A673 (cell line): ENCODE data around the gene GUCA1A. TPM values are rescaled to one million over a fixed set of nuclear protein-coding genes. Genes with fewer than 3 reads are reported as not detected.

Experiments used
- BruUV-seq: library from RNA; stranded (reverse); fragments of 400-500 nt; replicated peaks from 2 replicates; lab custom pipeline; 2021; lab: Mats Ljungman, UMichigan
- CTCF ChIA-PET: fragments of 300-600 bp; sonication (Branson Sonifier 250); formaldehyde crosslinking; loops from one replicate; lab custom pipeline; 2022; ENCODE audit warnings: antibody characterized with exemption; lab: Charles Lee
- POLR2A ChIA-PET: fragments of 300-600 bp; sonication (Branson Sonifier 250); formaldehyde crosslinking; loops from one replicate; lab custom pipeline; 2022; ENCODE audit warnings: antibody characterized with exemption; ENCODE audit not compliant: low non-redundant PET; lab: Charles Lee
- DNase-seq: peaks from one replicate; pipeline ENCODE4 v3.0.0-alpha.2; 2015; ENCODE audit warnings: low spot score
- H3K27ac ChIP-seq: fragments of 200-600 bp; sonication (generic); 2 replicates; pipeline ENCODE4 v1.5.1; 2016; ENCODE audit warnings: mixed run types, low read depth, mild to moderate bottlenecking, mixed read lengths, antibody characterized with exemption, low read length; ENCODE audit not compliant: poor library complexity, severe bottlenecking
- H3K27me3 ChIP-seq: fragments of 200-600 bp; sonication (generic); replicated peaks from 2 replicates; pipeline ENCODE4 v1.6.1; 2017; ENCODE audit warnings: mixed run types, low read depth, mild to moderate bottlenecking, mixed read lengths, antibody characterized with exemption, low read length; ENCODE audit not compliant: insufficient read depth, poor library complexity
- H3K36me3 ChIP-seq: fragments of 200-600 bp; sonication (generic); 2 replicates; pipeline ENCODE4 v1.6.1; 2016; ENCODE audit warnings: mixed run types, mild to moderate bottlenecking, mixed read lengths, antibody characterized with exemption, low read length; ENCODE audit not compliant: insufficient read depth, poor library complexity, severe bottlenecking
- H3K4me1 ChIP-seq: fragments of 200-600 bp; sonication (generic); 2 replicates; pipeline ENCODE4 v1.6.1; 2017; ENCODE audit warnings: mixed run types, mild to moderate bottlenecking, mixed read lengths, antibody characterized with exemption, low read length; ENCODE audit not compliant: insufficient read depth, poor library complexity, severe bottlenecking
- H3K4me3 ChIP-seq: fragments of 200-600 bp; sonication (generic); 2 replicates; pipeline ENCODE4 v1.5.1; 2016; ENCODE audit warnings: low read depth, mixed run types, mild to moderate bottlenecking, mixed read lengths, low read length; ENCODE audit not compliant: poor library complexity, severe bottlenecking
- H3K9me3 ChIP-seq: fragments of 200-600 bp; sonication (generic); 2 replicates; pipeline ENCODE4 v1.6.1; 2016; ENCODE audit warnings: mixed run types, low read depth, mild to moderate bottlenecking, mixed read lengths, antibody characterized with exemption, low read length; ENCODE audit not compliant: poor library complexity, severe bottlenecking
- EZH2 ChIP-seq: fragments of 200-600 bp; sonication (generic); IDR thresholded peaks from 2 replicates; pipeline ENCODE4 v1.6.1; 2017; ENCODE audit warnings: borderline replicate concordance, low read depth, mild to moderate bottlenecking, mixed read lengths, antibody characterized with exemption, low read length; ENCODE audit not compliant: poor library complexity, severe bottlenecking
- intact Hi-C: fragments of 100-400 bp; cut with micrococcal nuclease; formaldehyde crosslinking; loops from one replicate; pipeline ENCODE4 v1.10.0; 2022; ENCODE audit not compliant: unreplicated experiment
- total RNA-seq: library from RNA; stranded (reverse); gene quantifications from 2 replicates; pipeline ENCODE4 v1.2.3, GENCODE V29; 2021
- TF ChIP-seq, protein P1 (sequence below): fragments of 300-800, 200-600 bp; sonication (generic); conservative IDR thresholded peaks from 2 replicates; pipeline ENCODE4 v1.5.1; 2017; ENCODE audit warnings: low read depth, mild to moderate bottlenecking, antibody characterized with exemption, low read length, moderate library complexity, mixed read lengths

The GUCA1A gene
- total RNA-seq, 1 experiment from 2014 or later = not detected

DNA sequence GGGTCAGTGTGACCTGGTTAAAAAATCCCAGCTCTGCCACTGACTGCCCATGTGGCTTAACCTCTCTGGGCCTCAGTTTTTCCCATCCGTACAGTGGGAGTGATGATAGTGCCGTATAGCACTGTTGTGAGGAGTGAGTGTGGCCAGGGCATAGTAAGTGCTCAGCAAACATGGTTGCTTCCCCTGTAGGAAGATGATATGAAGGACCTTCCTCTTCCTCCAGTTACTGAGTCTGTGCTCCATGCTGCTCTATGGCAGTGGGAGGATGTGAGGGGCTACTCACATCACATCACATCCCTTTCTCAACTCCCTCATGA lies 43.8 kb upstream of the GUCA1A start:
- POLR2A ChIA-PET = no interaction called here
- CTCF ChIA-PET = interaction anchor here (1.5 kb wide), 1 partner anchor 208 kb away, joined by 3 read pairs; the partner anchor contains the start of genes BYSL and MED20
- BruUV-seq = no TSS peak
- Histone ChIP-seq H3K27ac (no peak overlapping the region), H3K9me3 (no peaks in the 10 kb centered on the region), H3K4me3 (no peak overlapping the region), H3K27me3 (no peaks in the 10 kb centered on the region), H3K36me3 (no peaks in the 10 kb centered on the region), H3K4me1 (no peaks in the 10 kb centered on the region)
- no peak for TF ChIP-seq EZH2
- intact Hi-C loops = no loop called here
- DNase-seq = no peak

DNA sequence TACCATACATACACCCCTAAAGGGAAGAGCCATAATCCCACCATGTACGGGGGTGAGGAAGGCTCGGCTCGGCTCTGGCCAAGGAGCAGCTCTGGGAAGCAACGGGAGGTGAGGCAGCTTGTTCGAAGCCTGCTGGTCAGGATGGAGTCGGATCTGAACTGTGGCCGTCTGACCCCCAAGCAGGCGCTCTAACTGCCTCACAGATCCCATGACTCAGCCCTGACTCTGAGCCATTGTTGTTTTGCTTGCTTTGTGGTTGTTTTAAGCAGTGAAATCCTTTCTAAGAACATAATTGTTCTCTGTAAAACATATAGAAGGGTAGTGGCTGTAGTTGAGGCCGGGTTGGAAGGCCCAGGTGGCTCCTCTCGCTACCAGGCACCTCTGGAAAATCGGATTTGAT lies 41.6 kb upstream of the GUCA1A start:
- no peak for DNase-seq
- no TSS peak for BruUV-seq
- Histone ChIP-seq H3K4me1 (peaks cover 4% of the 10 kb centered on the region), H3K27me3 (no peaks in the 10 kb centered on the region), H3K27ac (no peak overlapping the region), H3K4me3 (no peak overlapping the region), H3K9me3 (no peaks in the 10 kb centered on the region), H3K36me3 (no peaks in the 10 kb centered on the region)
- POLR2A ChIA-PET = no interaction called here
- CTCF ChIA-PET = no interaction called here
- TF ChIP-seq EZH2 = no peak
- TF ChIP-seq, protein P1, sequence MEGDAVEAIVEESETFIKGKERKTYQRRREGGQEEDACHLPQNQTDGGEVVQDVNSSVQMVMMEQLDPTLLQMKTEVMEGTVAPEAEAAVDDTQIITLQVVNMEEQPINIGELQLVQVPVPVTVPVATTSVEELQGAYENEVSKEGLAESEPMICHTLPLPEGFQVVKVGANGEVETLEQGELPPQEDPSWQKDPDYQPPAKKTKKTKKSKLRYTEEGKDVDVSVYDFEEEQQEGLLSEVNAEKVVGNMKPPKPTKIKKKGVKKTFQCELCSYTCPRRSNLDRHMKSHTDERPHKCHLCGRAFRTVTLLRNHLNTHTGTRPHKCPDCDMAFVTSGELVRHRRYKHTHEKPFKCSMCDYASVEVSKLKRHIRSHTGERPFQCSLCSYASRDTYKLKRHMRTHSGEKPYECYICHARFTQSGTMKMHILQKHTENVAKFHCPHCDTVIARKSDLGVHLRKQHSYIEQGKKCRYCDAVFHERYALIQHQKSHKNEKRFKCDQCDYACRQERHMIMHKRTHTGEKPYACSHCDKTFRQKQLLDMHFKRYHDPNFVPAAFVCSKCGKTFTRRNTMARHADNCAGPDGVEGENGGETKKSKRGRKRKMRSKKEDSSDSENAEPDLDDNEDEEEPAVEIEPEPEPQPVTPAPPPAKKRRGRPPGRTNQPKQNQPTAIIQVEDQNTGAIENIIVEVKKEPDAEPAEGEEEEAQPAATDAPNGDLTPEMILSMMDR = no peak
- intact Hi-C loops = no loop called here

DNA sequence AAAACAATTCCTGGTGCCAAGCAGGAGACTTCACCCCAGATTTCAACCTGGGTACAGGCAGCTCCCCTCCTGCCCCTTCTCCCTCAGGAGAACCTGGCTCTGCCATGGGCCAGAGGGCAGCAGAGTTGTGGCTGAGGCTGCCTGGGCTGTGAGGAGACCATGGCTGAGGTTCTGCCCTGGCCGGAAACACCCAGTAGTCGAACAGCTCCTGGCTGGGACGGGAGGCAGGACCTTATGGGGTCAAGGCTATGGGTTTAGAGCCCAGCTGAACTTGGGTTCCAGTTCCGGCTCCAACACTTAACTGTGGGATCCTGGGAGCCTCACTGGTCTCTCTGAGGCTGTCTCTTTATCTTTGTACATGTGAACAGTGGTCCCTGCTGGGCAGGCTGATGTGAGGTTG lies 39.2 kb upstream of the GUCA1A start:
- Histone ChIP-seq H3K36me3 (no peaks in the 10 kb centered on the region), H3K4me1 (peaks cover 17% of the 10 kb centered on the region), H3K27me3 (no peaks in the 10 kb centered on the region), H3K27ac (no peak overlapping the region), H3K4me3 (no peak overlapping the region), H3K9me3 (no peaks in the 10 kb centered on the region)
- no TSS peak for BruUV-seq
- no peak for TF ChIP-seq EZH2
- TF ChIP-seq, protein P1 = no peak
- DNase-seq = no peak
- ChIA-PET CTCF (no interaction called here), POLR2A (no interaction called here)
- intact Hi-C loops = no loop called here

DNA sequence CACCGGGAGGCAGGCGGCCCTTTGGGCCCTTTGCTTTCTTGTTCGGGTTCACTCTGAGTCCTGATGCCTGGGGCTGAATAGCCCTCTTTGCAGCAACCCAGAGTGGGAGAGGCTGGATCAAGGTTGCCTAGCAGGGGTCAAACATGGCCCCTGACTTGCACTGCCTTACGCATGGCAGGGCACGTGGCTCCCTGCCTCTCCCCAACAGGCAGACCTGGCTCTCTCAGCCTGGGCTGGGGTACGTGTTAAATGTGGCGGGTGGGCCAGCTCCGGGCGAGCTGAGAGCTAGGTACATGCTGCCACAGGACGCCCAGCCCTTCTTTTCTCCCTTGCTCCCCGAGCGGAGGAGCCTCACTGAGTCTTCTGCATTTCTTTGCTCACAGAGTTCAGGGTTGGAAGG lies 38.0 kb upstream of the GUCA1A start:
- CTCF ChIA-PET = no interaction called here
- H3K4me1 ChIP-seq = peaks cover 29% of the 10 kb centered on the region

More for the DNA sequence above, 38.0 kb upstream of the GUCA1A start:
- Histone ChIP-seq H3K27me3 (no peaks in the 10 kb centered on the region), H3K36me3 (no peaks in the 10 kb centered on the region), H3K27ac (no peak overlapping the region), H3K4me3 (no peak overlapping the region), H3K9me3 (no peaks in the 10 kb centered on the region)
- TF ChIP-seq, protein P1 = no peak
- TF ChIP-seq EZH2 = no peak
- no peak for DNase-seq
- intact Hi-C loops = no loop called here
- POLR2A ChIA-PET = no interaction called here
- BruUV-seq = no TSS peak
